ENCODE measurements around the gene CSF1R. TPM values are rescaled to one million over a fixed set of nuclear protein-coding genes. Genes with fewer than 3 reads are reported as not detected.

CSF1R gene
- total and polyA plus RNA-seq, 2 of the 4 experiments (the other 2 are of a cell fraction) = 0.14 to 0.36 TPM

- WGBS, 2 experiments (ENCODE audit: extremely low coverage in 2 of 2, insufficient read length in 1 of 2) = 65% methylated on average over 4 of the region's 12 CpGs; no CpG with 5 or more reads in 1 of the 2 experiments
- Histone ChIP-seq H3K36me3 (ENCODE audit: control insufficient read depth, insufficient read depth, low read length) (no peaks in the 10 kb centered on the region), H4K91ac (ENCODE audit: insufficient read depth, low read depth, low read length) (no peak overlapping the region), H3K9me1 (ENCODE audit: insufficient read depth, low read length) (peaks cover 34% of the 10 kb centered on the region), H3K4me2 (ENCODE audit: low read depth, low read length) (no peak overlapping the region), H2BK5ac (ENCODE audit: low read depth, low read length, poor library complexity, severe bottlenecking) (no peak overlapping the region), H3K27me3 (ENCODE audit: control insufficient read depth, insufficient read depth, low read length) (peaks cover 3% of the 10 kb centered on the region), H4K8ac (ENCODE audit: low read depth in 2 of 2, low read length in 2 of 2) (no peak overlapping the region), H2BK120ac (ENCODE audit: low read depth, low read length) (no peak overlapping the region), H2AK9ac (replicated peaks; ENCODE audit: low read depth, low read length, poor library complexity) (no peak overlapping the region), H3K23ac (ENCODE audit: low read depth, low read length) (peak overlapping the region; percentile 34; the same call in 1 of the 2 replicates), H2AK5ac (ENCODE audit: low read depth, low read length) (no peak overlapping the region), H4K5ac (ENCODE audit: low read depth, low read length) (no peak overlapping the region), H3K18ac (ENCODE audit: low read depth, low read length) (no peak overlapping the region), H4K20me1 (ENCODE audit: insufficient read depth, low read length) (no peaks in the 10 kb centered on the region), H2BK20ac (ENCODE audit: low read depth, low read length) (no peak overlapping the region), H3K14ac (replicated peaks; ENCODE audit: low read depth, low read length) (no peak overlapping the region), H3K27ac (ENCODE audit: insufficient read depth, low read length) (no peak overlapping the region), H3K4ac (ENCODE audit: low read depth, low read length) (no peak overlapping the region), H3K56ac (ENCODE audit: extremely low read depth, insufficient read depth, low read length) (no peak overlapping the region), H3K9me3 (ENCODE audit: control insufficient read depth, insufficient read depth, low read length) (peaks cover 9% of the 10 kb centered on the region), H3K4me3 (ENCODE audit: insufficient read depth, low read depth, low read length) (no peak overlapping the region), H3K9ac (ENCODE audit: low read depth, low read length) (no peak overlapping the region), H3K79me1 (ENCODE audit: low read depth in 1 of 2, low read length in 2 of 2) (no peaks in the 10 kb centered on the region; a peak in 1 of 4 replicates), H2AFZ (replicated peaks; ENCODE audit: low read length, poor library complexity) (no peak overlapping the region), H2BK15ac (ENCODE audit: low read depth, low read length) (no peak overlapping the region), H3K4me1 (ENCODE audit: control insufficient read depth, insufficient read depth, low read length) (peaks cover 28% of the 10 kb centered on the region)
- CTCF ChIA-PET = no interaction called here
- in situ Hi-C loops (cut with MboI; ENCODE audit: low sequenced_read_pairs) = no loop called here
- intact Hi-C loops (cut with micrococcal nuclease) = loop anchor here (5.0 kb wide), 1 partner anchor 43 kb away; no protein-coding TSS in a partner anchor
- dilution Hi-C loops (cut with HindIII; ENCODE audit: low sequenced_read_pairs, unreplicated experiment) = no loop called here
- no peak for TF ChIP-seq CEBPB (IDR thresholded peaks at IDR 0.05; ENCODE audit: low read depth, low read length)
- TF ChIP-seq MAZ (IDR thresholded peaks at IDR 0.05; ENCODE audit: borderline replicate concordance, low read depth, low read length) = no peak
- no peak for TF ChIP-seq ELK1 (IDR thresholded peaks at IDR 0.05; ENCODE audit: borderline replicate concordance, low read depth, low read length)
- TF ChIP-seq MAFK (IDR thresholded peaks at IDR 0.05; ENCODE audit: low read depth, low read length) = no peak
- TF ChIP-seq NFE2L2 (IDR thresholded peaks at IDR 0.05; ENCODE audit: low read depth, low read length) = no peak
- no peak for TF ChIP-seq MXI1 (IDR thresholded peaks at IDR 0.05; ENCODE audit: borderline replicate concordance, low read depth, low read length)
- TF ChIP-seq CTCF (conservative IDR thresholded peaks at IDR 0.05; ENCODE audit: low read depth, low read length) = no peak
- TF ChIP-seq RFX5 (IDR thresholded peaks at IDR 0.05; ENCODE audit: low read depth, low read length) = no peak
- TF ChIP-seq SMC3 (IDR thresholded peaks at IDR 0.05; ENCODE audit: low read depth, low read length) = no peak
- no peak for TF ChIP-seq POLR2A (IDR thresholded peaks at IDR 0.05; ENCODE audit: low read depth, low read length)
- no peak for TF ChIP-seq FOS (IDR thresholded peaks at IDR 0.05; ENCODE audit: low read depth, low read length)
- no peak for TF ChIP-seq BHLHE40 (IDR thresholded peaks at IDR 0.05; ENCODE audit: low read depth, low read length)
- TF ChIP-seq USF2 (IDR thresholded peaks at IDR 0.05; ENCODE audit: low read depth, low read length) = no peak
- no peak for TF ChIP-seq CHD1 (IDR thresholded peaks at IDR 0.05; ENCODE audit: low read depth, low read length)
- no peak for TF ChIP-seq RAD21 (IDR thresholded peaks at IDR 0.05; ENCODE audit: low read length)
- DNase-seq (no peak), ATAC-seq (ENCODE audit: low read depth) (no peak)
- POLR2A ChIA-PET (ENCODE audit: unreplicated experiment) = no interaction called here
- no TSS peak for BruUV-seq (replicated peaks)
Observed at GRCh38 chr5:150068961-150069645, 17.3 kb downstream of the CSF1R start.
